HAP-1 (cell line): ENCODE results near the gene GLB1L.
"Not testable (repeated sequence)": the region's sequence is repeated elsewhere in the genome, so short reads cannot be mapped to it uniquely, and the experiment has no call there.

Source experiments
- DNase-seq, 2 experiments: peaks; one replicate each; pipeline ENCODE4 v3.0.0-alpha.2; 2016 to 2020; ENCODE audit warnings: low spot score in 2 of 2
- H3K27me3 ChIP-seq: fragments of 250-450 bp; sonication (Bioruptor Pico); 2 replicates; pipeline ENCODE4 v1.5.1; 2020; ENCODE audit warnings: low read depth, mild to moderate bottlenecking, moderate library complexity
- H3K36me3 ChIP-seq: fragments of 250-450 bp; sonication (Bioruptor Pico); replicated peaks from 2 replicates; pipeline ENCODE4 v1.5.1; 2020; ENCODE audit warnings: mild to moderate bottlenecking
- H3K4me1 ChIP-seq: fragments of 250-450 bp; sonication (Bioruptor Pico); 2 replicates; pipeline ENCODE4 v1.5.1; 2020; ENCODE audit warnings: mild to moderate bottlenecking
- H3K4me3 ChIP-seq: fragments of 250-450 bp; sonication (Bioruptor Pico); 2 replicates; pipeline ENCODE4 v1.5.1; 2020; ENCODE audit warnings: mild to moderate bottlenecking, moderate library complexity
- H3K9me3 ChIP-seq: fragments of 250-450 bp; sonication (Bioruptor Pico); 2 replicates; pipeline ENCODE4 v1.5.1; 2020; ENCODE audit warnings: mild to moderate bottlenecking, moderate library complexity
- in situ Hi-C: fragments of 300-500 bp; cut with MboI; formaldehyde crosslinking; loops from 3 replicates; pipeline ENCODE4 v1.14.3; 2020; ENCODE audit warnings: low sequenced_read_pairs, inconsistent platforms, mixed read lengths

The GLB1L gene

DNA sequence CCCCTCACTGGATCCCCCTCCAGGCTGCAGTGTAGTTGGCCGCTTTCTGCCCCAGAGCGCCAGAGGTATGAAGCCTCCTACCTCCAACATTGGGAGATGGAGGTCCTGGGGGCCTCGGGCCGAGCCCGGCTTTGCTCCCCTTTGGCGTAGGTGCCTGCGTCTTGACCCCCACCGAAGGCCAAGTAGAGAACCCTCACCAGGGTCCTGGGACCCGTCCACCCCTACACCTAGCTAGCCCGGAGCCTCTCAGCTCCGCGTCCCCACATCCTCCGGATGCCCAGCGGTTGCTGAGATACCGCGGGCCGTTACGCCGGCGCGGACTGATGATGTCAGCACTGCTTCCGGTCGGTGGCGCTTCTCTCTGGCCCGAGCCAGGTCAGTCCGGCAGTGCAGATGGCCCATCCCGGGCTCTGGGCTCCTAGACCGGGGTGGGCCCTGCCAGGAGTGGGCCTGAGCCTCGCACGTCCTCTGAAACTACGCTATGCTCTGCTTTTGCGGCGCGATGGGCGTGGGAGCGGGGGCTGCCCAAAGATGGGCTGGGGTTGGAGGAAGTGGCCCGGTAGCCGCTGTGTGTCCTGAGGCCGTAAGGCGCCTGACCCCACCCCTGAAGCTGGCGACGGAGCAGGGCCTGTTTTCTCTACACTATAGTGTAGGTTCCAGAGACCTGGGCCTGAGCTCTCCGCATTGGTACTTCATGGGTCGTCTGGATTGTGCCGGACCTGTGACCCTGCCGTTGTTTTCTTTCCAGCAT, at the start of gene GLB1L, which contains the start of gene STK16:
Gene GLB1L, minus strand, starts transcription at position 297 of the 751 bp plus-strand sequence. CDS start 1,871 bp downstream, outside the sequence.
Gene STK16, plus strand, starts transcription at position 332 of the 751 bp plus-strand sequence. CDS start 521 bp downstream, outside the sequence.
- peaks cover 5% of the 10 kb centered on the region for H3K4me1 ChIP-seq
- peaks cover 16% of the 10 kb centered on the region for H3K36me3 ChIP-seq
- H3K27me3 ChIP-seq = no peaks in the 10 kb centered on the region
- in situ Hi-C loops = no loop called here
- H3K4me3 ChIP-seq = peak within 1 kb of the TSS; percentile 89
- peak; percentile 68 to 93 for DNase-seq
- H3K9me3 ChIP-seq = no peaks in the 10 kb centered on the region; the same call in none of the 2 replicates

- Histone ChIP-seq H3K27me3 (peaks cover 8% of the 10 kb centered on the region; the same call in 1 of the 2 replicates), H3K4me1 (peaks cover 7% of the 10 kb centered on the region), H3K36me3 (no peaks in the 10 kb centered on the region), H3K9me3 (peaks cover 2% of the 10 kb centered on the region; the same call in 1 of the 2 replicates), H3K4me3 (peak overlapping the region; percentile 36)
- in situ Hi-C loops = loop anchor here (5.0 kb wide), 1 partner anchor 132 kb away; the partner anchor contains the start of gene NHEJ1
- peak; percentile 69 to 90 for DNase-seq
Observed at GRCh38 chr2:219294356-219295351, 49.4 kb upstream of the GLB1L start.

DNA sequence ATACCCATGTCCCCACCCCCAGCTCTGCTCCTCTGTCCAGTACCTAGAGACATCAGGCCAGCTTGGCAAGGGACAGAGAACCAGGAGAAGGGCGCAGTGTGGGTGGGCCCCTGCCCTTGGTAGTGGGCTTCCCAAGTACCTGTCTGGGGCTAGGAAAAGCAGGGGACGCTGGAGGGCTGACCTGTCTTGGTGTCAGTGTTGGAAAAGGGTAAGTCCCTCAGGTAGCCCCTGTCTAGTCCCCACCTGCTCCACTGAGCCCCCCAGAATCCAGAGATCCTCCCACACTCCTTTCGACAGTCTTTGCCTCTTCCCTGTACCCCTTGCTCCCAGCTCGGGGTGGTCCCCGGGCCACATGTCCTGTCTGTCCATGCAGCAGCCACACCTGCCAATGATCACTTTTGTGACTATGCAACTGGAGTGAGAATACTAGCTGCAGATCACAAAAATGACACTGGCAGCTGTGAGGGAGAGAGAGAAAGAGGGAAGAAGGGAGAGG, 48.5 kb upstream of the GLB1L start:
- Histone ChIP-seq H3K27me3 (peaks cover under 1% of the 10 kb centered on the region; the same call in 1 of the 2 replicates), H3K4me3 (no peak overlapping the region), H3K4me1 (peaks cover 7% of the 10 kb centered on the region), H3K36me3 (no peaks in the 10 kb centered on the region), H3K9me3 (peaks cover 2% of the 10 kb centered on the region; the same call in 1 of the 2 replicates)
- DNase-seq = no peak
- in situ Hi-C loops = no loop called here

- H3K4me1 ChIP-seq = peaks cover 7% of the 10 kb centered on the region
- in situ Hi-C loops = no loop called here
- DNase-seq = no peak
- no peak overlapping the region for H3K4me3 ChIP-seq
- H3K27me3 ChIP-seq = no peaks in the 10 kb centered on the region
- no peaks in the 10 kb centered on the region for H3K36me3 ChIP-seq
- peaks cover 2% of the 10 kb centered on the region; the same call in 1 of the 2 replicates for H3K9me3 ChIP-seq
Observed at GRCh38 chr2:219292616-219293015, 47.4 kb upstream of the GLB1L start.

GRCh38 chr2:219291910-219292490, 46.8 kb upstream of the GLB1L start:
- Histone ChIP-seq H3K9me3 (peaks cover 2% of the 10 kb centered on the region; the same call in 1 of the 2 replicates), H3K4me1 (peaks cover 7% of the 10 kb centered on the region), H3K27me3 (no peaks in the 10 kb centered on the region), H3K36me3 (no peaks in the 10 kb centered on the region), H3K4me3 (no peak overlapping the region)
- no peak for DNase-seq
- in situ Hi-C loops = no loop called here

- no peaks in the 10 kb centered on the region for H3K36me3 ChIP-seq
- peaks cover 2% of the 10 kb centered on the region; the same call in 1 of the 2 replicates for H3K9me3 ChIP-seq
- H3K27me3 ChIP-seq = no peaks in the 10 kb centered on the region
- in situ Hi-C loops = no loop called here
- H3K4me1 ChIP-seq = peaks cover 7% of the 10 kb centered on the region
- H3K4me3 ChIP-seq = no peak overlapping the region
- DNase-seq = no peak
Observed at GRCh38 chr2:219291394-219291793, 46.1 kb upstream of the GLB1L start.

DNA sequence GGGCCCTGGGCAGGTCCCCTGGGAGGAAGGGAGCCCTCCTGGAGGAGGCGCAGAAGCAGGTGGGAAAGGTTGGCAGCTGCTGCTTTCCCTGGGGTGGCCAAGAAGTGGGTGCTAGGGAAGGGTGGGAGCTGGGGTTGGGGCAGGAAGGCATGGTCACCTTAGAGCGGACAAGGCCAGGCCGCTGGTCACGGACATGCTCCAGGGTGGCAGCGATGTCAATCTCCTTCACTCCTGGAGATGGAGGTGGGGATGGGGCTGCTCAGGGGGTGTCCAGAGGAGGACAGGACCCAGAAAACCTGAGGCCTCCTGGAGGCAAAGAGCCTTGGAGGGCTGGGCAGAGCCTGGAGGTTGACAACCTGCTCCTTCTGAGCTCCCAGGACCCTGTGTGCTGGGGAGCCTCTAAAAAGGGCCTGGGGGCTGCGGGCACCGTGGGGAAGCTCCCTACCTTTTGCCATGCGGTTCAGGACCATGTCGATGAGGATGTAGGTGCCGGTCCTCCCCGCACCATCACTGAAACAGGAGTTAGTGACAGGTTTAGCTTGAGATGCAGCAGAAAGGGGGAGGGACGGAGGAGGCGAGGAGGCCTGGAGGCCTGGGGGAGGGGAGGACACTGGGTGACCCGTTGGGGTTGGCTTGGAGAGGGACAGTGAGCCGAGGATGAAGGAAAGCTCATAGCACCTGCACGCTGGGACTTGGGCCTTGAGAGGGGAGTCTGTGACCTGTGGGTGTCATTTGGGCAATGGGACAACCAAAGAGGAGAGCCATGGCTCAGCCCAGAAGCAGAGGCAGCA, 45.3 kb upstream of the GLB1L start:
- Histone ChIP-seq H3K4me1 (peaks cover 7% of the 10 kb centered on the region), H3K36me3 (no peaks in the 10 kb centered on the region), H3K27me3 (no peaks in the 10 kb centered on the region), H3K9me3 (no peaks in the 10 kb centered on the region; the same call in 1 of the 2 replicates), H3K4me3 (no peak overlapping the region)
- DNase-seq = no peak
- in situ Hi-C loops = no loop called here

GRCh38 chr2:219289537-219290361, 44.5 kb upstream of the GLB1L start:
- in situ Hi-C loops = no loop called here
- Histone ChIP-seq H3K4me1 (peaks cover 5% of the 10 kb centered on the region), H3K9me3 (no peaks in the 10 kb centered on the region; the same call in 1 of the 2 replicates), H3K4me3 (no peak overlapping the region), H3K36me3 (peaks cover 4% of the 10 kb centered on the region), H3K27me3 (no peaks in the 10 kb centered on the region)
- DNase-seq = no peak

DNA sequence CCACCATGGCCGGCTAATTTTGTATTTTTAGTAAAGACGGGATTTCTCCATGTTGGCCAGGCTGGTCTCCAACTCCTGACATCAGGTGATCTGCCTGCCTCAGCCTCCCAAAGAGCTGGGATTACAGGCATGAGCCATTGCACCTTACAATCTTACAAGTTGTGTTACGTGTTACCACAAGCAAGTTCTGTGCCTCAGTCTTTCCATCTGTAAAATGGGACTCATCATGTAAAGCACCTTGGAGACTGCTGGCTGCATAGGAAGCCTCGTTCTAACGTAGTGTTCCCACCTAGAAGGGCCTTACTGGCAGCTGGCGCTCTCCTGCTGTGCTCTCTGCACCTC, 43.9 kb upstream of the GLB1L start:
- in situ Hi-C loops = no loop called here
- Histone ChIP-seq H3K4me3 (no peak overlapping the region), H3K9me3 (no peaks in the 10 kb centered on the region; the same call in 1 of the 2 replicates), H3K27me3 (no peaks in the 10 kb centered on the region), H3K4me1 (no peaks in the 10 kb centered on the region; the same call in 1 of the 2 replicates), H3K36me3 (peaks cover 9% of the 10 kb centered on the region)
- no peak for DNase-seq

- H3K4me3 ChIP-seq = no peak overlapping the region
Observed at GRCh38 chr2:219287580-219288265, 42.5 kb upstream of the GLB1L start.

DNA sequence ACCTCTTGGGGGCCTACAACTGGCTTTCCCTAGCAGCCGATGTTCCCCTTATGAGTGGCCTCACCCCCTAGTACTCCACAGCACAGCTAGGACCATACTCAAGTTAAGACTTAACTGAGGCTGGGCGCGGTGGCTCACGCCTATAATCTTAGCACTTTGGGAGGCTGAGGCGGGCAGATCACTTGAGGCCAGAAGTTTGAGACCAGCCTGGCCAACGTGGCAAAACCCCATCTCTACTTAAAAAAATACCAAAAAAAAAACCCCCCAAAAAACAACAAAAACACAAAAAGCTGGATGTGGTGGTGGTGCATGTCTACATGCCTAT, 41.8 kb upstream of the GLB1L start:
- H3K27me3 ChIP-seq, H3K4me3 ChIP-seq, H3K36me3 ChIP-seq, DNase-seq, H3K9me3 ChIP-seq, in situ Hi-C loops, H3K4me1 ChIP-seq: not testable (repeated sequence)

More at GRCh38 chr2:219287580-219288265, 42.5 kb upstream of the GLB1L start:
- no peaks in the 10 kb centered on the region for H3K4me1 ChIP-seq
- no peaks in the 10 kb centered on the region for H3K9me3 ChIP-seq
- DNase-seq = no peak
- H3K27me3 ChIP-seq = no peaks in the 10 kb centered on the region
- H3K36me3 ChIP-seq = peaks cover 9% of the 10 kb centered on the region
- in situ Hi-C loops = no loop called here
